Measurements from ENCODE around the gene AHNAK2.
A peak's percentile ranks its signal among the peaks of the same experiment; 100 is the strongest.

Gene AHNAK2

DNA sequence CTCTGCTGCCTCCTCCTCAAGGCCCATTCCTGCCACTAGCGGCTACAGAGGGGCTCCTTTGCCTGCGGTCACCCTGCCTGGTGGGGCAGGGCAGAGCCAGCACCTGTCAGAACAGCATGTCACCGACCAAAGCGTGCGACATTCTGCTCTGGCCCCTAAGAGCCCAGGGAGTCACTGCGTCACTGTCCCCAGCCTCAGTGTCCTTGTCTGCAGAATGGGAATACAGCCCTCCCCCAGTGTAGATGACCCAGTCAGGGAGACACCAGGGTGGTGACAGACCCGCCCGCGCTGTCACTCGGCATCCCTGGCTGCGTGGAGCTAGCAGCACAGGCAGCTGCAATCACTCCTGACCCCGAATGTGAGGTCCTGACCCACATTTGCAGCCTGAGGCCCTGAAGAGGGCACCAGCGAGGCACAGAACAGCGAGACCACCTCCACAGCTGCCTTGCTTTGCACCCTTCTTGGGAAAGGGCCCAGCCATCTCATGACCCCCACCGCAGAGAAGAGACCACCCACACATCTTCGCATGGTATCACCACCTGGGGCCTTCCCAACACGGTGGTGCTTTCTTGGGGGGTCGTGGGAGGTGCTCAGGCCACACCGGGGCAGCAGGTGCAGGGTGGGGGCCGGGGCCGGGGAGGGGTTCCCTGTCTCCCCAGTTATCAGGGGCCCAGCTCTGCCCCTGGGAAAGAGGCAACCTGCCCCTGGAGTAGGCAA lies 2.5 kb downstream of the AHNAK2 start:
- ChIA-PET POLR2A (no interaction called here), CTCF (interaction anchor here (0.6 to 11.8 kb wide), 36 partner anchors 9 to 307 kb away, joined by 3 to 383 read pairs (median 4); partner anchors contain the start of genes CDCA4 and CLBA1)
- H3K4me3 ChIP-seq (ENCODE audit: low read depth, low read length): no peak overlapping the region
- DNase-seq (ENCODE audit: low read depth, low spot score): no peak
- TF ChIP-seq, protein P1, sequence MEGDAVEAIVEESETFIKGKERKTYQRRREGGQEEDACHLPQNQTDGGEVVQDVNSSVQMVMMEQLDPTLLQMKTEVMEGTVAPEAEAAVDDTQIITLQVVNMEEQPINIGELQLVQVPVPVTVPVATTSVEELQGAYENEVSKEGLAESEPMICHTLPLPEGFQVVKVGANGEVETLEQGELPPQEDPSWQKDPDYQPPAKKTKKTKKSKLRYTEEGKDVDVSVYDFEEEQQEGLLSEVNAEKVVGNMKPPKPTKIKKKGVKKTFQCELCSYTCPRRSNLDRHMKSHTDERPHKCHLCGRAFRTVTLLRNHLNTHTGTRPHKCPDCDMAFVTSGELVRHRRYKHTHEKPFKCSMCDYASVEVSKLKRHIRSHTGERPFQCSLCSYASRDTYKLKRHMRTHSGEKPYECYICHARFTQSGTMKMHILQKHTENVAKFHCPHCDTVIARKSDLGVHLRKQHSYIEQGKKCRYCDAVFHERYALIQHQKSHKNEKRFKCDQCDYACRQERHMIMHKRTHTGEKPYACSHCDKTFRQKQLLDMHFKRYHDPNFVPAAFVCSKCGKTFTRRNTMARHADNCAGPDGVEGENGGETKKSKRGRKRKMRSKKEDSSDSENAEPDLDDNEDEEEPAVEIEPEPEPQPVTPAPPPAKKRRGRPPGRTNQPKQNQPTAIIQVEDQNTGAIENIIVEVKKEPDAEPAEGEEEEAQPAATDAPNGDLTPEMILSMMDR (IDR thresholded peaks at IDR 0.05; ENCODE audit: insufficient read depth, low read length, missing control alignments): no peak

DNA sequence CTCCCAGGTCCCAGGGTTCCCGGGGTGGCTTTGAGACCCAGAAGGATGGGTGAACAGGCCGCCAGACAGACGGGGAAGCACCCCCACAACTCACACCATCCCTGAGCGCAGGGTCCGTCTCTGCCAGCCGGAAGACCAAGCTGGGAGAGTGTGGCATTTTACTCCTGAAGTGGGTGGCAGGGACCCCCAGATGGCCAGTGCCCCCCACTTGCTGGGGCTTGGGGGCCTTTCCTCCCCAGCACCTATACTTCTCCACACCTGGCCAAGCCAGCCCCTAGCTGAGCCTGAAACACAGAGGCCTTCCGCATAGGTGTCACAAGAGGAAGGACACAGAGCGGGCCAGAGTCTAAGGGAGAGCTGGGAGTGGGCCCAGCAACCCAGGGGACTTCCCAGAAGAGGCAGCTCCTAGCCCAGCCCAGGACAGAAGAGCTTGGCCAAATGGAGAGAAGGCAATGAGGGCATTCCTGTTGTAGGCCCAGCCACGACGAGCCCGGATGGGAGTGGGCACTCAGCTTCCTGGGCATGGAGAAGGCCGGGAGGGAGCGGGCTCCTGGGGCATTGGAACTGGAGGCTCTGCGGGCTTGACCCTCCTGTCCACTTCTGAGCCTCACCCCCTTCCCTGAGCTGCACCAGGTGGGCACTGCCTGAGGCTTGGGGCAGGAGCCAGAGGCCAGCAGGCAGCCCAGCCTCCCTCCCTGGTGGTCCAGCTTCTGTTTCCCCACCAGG lies 3.3 kb downstream of the AHNAK2 start:
- TF ChIP-seq, protein P1 (IDR thresholded peaks at IDR 0.05; ENCODE audit: insufficient read depth, low read length, missing control alignments): no peak
- POLR2A ChIA-PET: interaction anchor here (2.4 kb wide), 1 partner anchor 46 kb away, joined by 10 read pairs; the partner anchor contains the start of gene CDCA4

GRCh38 chr14:104974146-104974541 lies 4.0 kb downstream of the AHNAK2 start:
- TF ChIP-seq, protein P1 (IDR thresholded peaks at IDR 0.05; ENCODE audit: insufficient read depth, low read length, missing control alignments): no peak
- 0 out of 2 replicates have a peak overlapping the region, but pooled peaks have one; percentile 3 for H3K4me3 ChIP-seq (ENCODE audit: low read depth, low read length)
- CTCF ChIA-PET: interaction anchor here (1.0 to 11.8 kb wide), 19 partner anchors 10 to 308 kb away, joined by 3 to 383 read pairs (median 14); partner anchors contain the start of genes CDCA4 and CLBA1
- POLR2A ChIA-PET: interaction anchor here (1.6 to 2.4 kb wide), 2 partner anchors 41 to 47 kb away, joined by 5 to 10 read pairs; partner anchors contain the start of gene CDCA4
- DNase-seq (ENCODE audit: low read depth, low spot score): no peak

More for the DNA sequence above, 3.3 kb downstream of the AHNAK2 start:
- no peak for DNase-seq (ENCODE audit: low read depth, low spot score)
- H3K4me3 ChIP-seq (ENCODE audit: low read depth, low read length): no peak overlapping the region
- CTCF ChIA-PET: interaction anchor here (0.7 to 11.8 kb wide), 29 partner anchors 8 to 308 kb away, joined by 3 to 383 read pairs (median 8); partner anchors contain the start of genes CDCA4 and CLBA1

- no peak for DNase-seq (ENCODE audit: low read depth, low spot score)
- ChIA-PET CTCF (interaction anchor here (1.0 to 11.8 kb wide), 18 partner anchors 10 to 309 kb away, joined by 3 to 383 read pairs (median 14); partner anchors contain the start of gene CLBA1), POLR2A (interaction anchor here (0.7 to 2.4 kb wide), 7 partner anchors 12 to 328 kb away, joined by 3 to 10 read pairs (median 4); partner anchors contain the start of genes BRF1, CDCA4 and CLBA1)
- peak overlapping the region; percentile 41 for H3K4me3 ChIP-seq (ENCODE audit: low read depth, low read length)
- TF ChIP-seq, protein P1 (IDR thresholded peaks at IDR 0.05; ENCODE audit: insufficient read depth, low read length, missing control alignments): no peak
Measured at GRCh38 chr14:104973385-104974145, 4.6 kb downstream of the AHNAK2 start.

DNA sequence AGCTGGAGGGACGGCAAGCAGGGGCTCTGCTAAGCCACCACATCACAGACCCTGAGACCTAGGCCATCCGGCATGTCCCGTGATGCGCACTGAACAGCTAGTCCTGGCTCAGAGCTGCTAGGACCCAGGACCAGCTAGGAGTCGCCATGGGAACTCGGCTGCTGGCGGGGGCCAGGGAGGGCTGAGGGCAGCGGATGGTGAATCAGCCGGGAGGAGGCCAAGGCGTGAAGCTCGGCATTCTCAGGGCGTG lies 5.1 kb downstream of the AHNAK2 start:
- peak; percentile 67 for DNase-seq (ENCODE audit: low read depth, low spot score)
- CTCF ChIA-PET: interaction anchor here (1.0 to 11.8 kb wide), 12 partner anchors 9 to 115 kb away, joined by 3 to 383 read pairs (median 30); partner anchors contain the start of gene CLBA1
- H3K4me3 ChIP-seq (ENCODE audit: low read depth, low read length): no peak overlapping the region
- POLR2A ChIA-PET: interaction anchor here (0.7 to 2.4 kb wide), 7 partner anchors 13 to 328 kb away, joined by 3 to 10 read pairs (median 4); partner anchors contain the start of genes BRF1, CDCA4 and CLBA1
- TF ChIP-seq, protein P1 (IDR thresholded peaks at IDR 0.05; ENCODE audit: insufficient read depth, low read length, missing control alignments): no peak
